PFSK-1 (cell line): ENCODE results near the gene CREB3.

Source experiments
- POLR2AphosphoS5 ChIP-seq: IDR thresholded peaks from 2 replicates; pipeline ENCODE4 v1.6.1; 2012; ENCODE audit warnings: low read depth, mild to moderate bottlenecking, control low read depth, low read length, moderate library complexity
- TF ChIP-seq, protein P1 (sequence below), 2 experiments: IDR thresholded peaks; 2 replicates each; pipeline versions ENCODE4 v1.6.1 to v1.8.0; 2011 to 2012; ENCODE audit warnings: low read depth in 2 of 2, low read length in 2 of 2, control low read depth in 1 of 2, inconsistent platforms in 1 of 2, mild to moderate bottlenecking in 1 of 2, moderate library complexity in 1 of 2; ENCODE audit not compliant: insufficient read depth in 1 of 2

GRCh38 chr9:35781066-35781465, 48.6 kb downstream of the CREB3 start:
- no peak for TF ChIP-seq POLR2AphosphoS5
- TF ChIP-seq, protein P1, sequence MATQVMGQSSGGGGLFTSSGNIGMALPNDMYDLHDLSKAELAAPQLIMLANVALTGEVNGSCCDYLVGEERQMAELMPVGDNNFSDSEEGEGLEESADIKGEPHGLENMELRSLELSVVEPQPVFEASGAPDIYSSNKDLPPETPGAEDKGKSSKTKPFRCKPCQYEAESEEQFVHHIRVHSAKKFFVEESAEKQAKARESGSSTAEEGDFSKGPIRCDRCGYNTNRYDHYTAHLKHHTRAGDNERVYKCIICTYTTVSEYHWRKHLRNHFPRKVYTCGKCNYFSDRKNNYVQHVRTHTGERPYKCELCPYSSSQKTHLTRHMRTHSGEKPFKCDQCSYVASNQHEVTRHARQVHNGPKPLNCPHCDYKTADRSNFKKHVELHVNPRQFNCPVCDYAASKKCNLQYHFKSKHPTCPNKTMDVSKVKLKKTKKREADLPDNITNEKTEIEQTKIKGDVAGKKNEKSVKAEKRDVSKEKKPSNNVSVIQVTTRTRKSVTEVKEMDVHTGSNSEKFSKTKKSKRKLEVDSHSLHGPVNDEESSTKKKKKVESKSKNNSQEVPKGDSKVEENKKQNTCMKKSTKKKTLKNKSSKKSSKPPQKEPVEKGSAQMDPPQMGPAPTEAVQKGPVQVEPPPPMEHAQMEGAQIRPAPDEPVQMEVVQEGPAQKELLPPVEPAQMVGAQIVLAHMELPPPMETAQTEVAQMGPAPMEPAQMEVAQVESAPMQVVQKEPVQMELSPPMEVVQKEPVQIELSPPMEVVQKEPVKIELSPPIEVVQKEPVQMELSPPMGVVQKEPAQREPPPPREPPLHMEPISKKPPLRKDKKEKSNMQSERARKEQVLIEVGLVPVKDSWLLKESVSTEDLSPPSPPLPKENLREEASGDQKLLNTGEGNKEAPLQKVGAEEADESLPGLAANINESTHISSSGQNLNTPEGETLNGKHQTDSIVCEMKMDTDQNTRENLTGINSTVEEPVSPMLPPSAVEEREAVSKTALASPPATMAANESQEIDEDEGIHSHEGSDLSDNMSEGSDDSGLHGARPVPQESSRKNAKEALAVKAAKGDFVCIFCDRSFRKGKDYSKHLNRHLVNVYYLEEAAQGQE (IDR thresholded peaks at IDR 0.05; ENCODE audit: insufficient read depth in 1 of 2, low read depth in 2 of 2, low read length in 2 of 2), result no peak
